Brain microvascular endothelial cell (primary cell): ENCODE measurements around the gene FBXL17.

Experiments
- DNase-seq: peaks from one replicate; pipeline ENCODE4 v3.0.0-alpha.2; 2020
- H3K27ac ChIP-seq: fragments of 250-450 bp; sonication (Bioruptor Pico); 2 replicates; pipeline ENCODE4 v1.5.1; 2020; ENCODE audit warnings: mild to moderate bottlenecking, moderate library complexity
- H3K27me3 ChIP-seq: fragments of 250-450 bp; sonication (Bioruptor Pico); replicated peaks from 2 replicates; pipeline ENCODE4 v1.5.1; 2020; ENCODE audit warnings: mild to moderate bottlenecking
- H3K36me3 ChIP-seq: fragments of 250-450 bp; sonication (Bioruptor Pico); replicated peaks from 2 replicates; pipeline ENCODE4 v1.5.1; 2020; ENCODE audit warnings: mild to moderate bottlenecking
- H3K4me3 ChIP-seq: 2 replicates; pipeline ENCODE4 v1.5.1; 2011; ENCODE audit warnings: low read depth, mild to moderate bottlenecking, control low read depth, low read length, moderate library complexity
- in situ Hi-C: cut with HindIII; loops from 2 replicates; pipeline ENCODE4 v1.10.0; 2017; ENCODE audit warnings: low sequenced_read_pairs, low pct_ligation_motif_present
- TF ChIP-seq, protein P1 (sequence below): IDR thresholded peaks from 2 replicates; pipeline ENCODE4 v1.5.1; 2011; ENCODE audit warnings: low read depth, mild to moderate bottlenecking, moderate library complexity, low read length, control low read depth, inconsistent platforms; ENCODE audit errors: missing control alignments

FBXL17 gene

DNA sequence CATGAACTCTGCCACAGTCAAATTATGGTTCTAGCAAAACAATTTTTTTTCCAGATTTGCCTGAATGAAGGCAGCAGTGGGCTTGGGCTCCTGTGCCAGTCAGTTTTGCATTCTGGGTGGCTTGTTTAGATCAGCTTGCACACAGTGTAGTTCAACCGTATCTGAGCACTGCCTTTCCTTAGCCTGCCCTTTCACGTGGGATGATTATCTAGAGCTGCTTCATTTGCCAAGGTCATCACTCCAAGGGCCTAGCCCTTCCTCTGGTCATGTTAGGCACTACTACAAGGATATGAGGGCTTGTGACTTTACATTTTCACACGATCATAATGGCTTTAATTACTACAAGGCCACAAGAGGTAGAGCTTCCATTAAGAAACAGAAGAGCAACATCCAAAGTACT lies 560.6 kb downstream of the FBXL17 start:
- Histone ChIP-seq H3K27me3 (no peaks in the 10 kb centered on the region), H3K36me3 (no peaks in the 10 kb centered on the region), H3K27ac (no peak overlapping the region), H3K4me3 (no peak overlapping the region)
- TF ChIP-seq, protein P1, sequence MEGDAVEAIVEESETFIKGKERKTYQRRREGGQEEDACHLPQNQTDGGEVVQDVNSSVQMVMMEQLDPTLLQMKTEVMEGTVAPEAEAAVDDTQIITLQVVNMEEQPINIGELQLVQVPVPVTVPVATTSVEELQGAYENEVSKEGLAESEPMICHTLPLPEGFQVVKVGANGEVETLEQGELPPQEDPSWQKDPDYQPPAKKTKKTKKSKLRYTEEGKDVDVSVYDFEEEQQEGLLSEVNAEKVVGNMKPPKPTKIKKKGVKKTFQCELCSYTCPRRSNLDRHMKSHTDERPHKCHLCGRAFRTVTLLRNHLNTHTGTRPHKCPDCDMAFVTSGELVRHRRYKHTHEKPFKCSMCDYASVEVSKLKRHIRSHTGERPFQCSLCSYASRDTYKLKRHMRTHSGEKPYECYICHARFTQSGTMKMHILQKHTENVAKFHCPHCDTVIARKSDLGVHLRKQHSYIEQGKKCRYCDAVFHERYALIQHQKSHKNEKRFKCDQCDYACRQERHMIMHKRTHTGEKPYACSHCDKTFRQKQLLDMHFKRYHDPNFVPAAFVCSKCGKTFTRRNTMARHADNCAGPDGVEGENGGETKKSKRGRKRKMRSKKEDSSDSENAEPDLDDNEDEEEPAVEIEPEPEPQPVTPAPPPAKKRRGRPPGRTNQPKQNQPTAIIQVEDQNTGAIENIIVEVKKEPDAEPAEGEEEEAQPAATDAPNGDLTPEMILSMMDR: no peak
- in situ Hi-C loops: no loop called here
- DNase-seq: no peak

DNA sequence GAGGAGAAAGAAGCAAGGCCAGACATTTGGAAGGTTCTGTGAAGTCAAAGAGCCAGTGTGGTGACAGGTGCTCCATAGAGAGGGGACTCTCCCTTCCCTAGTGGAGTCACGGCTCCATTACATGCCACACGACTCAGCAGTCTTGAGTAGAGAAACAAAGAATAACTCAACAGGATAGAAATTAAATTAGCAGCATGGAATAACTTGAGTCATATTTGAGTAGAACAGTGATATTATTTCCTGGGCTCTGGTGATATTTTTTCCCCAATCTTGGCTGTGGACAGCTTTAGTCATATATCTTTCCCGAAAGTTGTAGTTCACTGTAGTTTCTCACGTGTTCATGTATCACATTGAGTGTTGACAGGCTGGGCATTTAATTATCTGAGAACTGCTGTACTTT lies 561.5 kb downstream of the FBXL17 start:
- DNase-seq: no peak
- Histone ChIP-seq H3K27ac (no peak overlapping the region), H3K27me3 (no peaks in the 10 kb centered on the region), H3K36me3 (no peaks in the 10 kb centered on the region), H3K4me3 (no peak overlapping the region)
- in situ Hi-C loops: no loop called here
- TF ChIP-seq, protein P1: no peak

DNA sequence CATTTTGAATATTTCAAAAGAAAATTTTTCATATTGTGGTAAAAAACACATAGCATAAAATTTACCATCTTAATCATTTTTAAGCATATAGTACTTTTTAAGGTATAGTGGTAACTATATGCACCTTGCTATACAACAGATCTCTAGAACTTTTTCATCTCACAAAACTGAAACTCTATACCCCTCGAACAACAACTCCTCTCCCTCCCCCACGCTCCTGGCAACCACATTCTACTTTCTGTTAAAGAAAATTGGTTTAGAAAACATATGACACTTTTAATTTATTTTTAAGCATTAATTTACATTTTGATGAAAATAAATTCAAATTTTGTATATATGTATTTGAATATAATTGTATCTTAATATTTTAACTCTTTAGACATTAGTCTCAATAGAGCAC lies 563.9 kb downstream of the FBXL17 start:
- Histone ChIP-seq H3K27ac (no peak overlapping the region), H3K36me3 (no peaks in the 10 kb centered on the region), H3K27me3 (no peaks in the 10 kb centered on the region), H3K4me3 (no peak overlapping the region)
- TF ChIP-seq, protein P1: no peak
- DNase-seq: no peak
- in situ Hi-C loops: no loop called here

DNA sequence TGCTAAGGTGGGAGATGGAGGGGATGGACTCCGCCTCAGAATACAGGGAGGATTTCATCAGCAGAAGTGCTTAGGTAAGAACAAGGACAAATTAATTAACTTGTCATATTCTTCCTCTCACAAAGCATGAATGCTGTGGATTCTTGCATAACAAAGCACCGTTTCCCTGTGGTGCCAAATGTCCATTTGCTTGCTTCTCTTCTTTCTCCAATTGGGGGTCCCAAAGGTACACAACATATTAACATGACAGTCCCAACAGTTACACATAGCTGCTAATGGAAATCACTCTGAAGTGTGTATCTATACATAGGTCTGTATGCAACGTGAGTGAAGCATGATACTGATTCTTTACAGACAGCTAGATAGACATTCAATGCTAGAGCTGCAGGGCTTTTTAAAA lies 564.5 kb downstream of the FBXL17 start:
- no peak overlapping the region for H3K4me3 ChIP-seq
- no peaks in the 10 kb centered on the region for H3K36me3 ChIP-seq
- no peak overlapping the region for H3K27ac ChIP-seq
- TF ChIP-seq, protein P1: no peak
- DNase-seq: no peak
- no peaks in the 10 kb centered on the region for H3K27me3 ChIP-seq
- in situ Hi-C loops: no loop called here

DNA sequence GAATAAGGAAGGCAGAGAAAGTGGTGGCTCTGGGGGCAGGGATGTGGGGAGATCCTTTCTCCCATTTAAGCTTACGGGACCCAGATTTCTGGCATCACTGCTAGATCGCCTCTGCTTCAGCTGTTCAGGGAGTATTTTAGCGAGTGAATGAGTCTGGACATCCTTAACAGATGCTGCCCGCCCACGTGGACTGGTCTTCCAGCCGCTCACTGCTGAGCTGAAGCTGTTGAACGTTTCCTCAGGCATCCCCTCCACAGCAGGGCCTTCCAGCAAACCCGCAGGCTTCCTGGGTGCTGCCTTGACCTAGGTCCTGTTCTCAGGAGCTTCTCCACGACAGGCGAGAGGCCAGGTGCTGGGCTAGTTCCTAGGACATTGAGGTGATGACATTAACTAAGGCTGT lies 566.8 kb downstream of the FBXL17 start:
- in situ Hi-C loops: no loop called here
- H3K36me3 ChIP-seq: no peaks in the 10 kb centered on the region
- no peak overlapping the region for H3K4me3 ChIP-seq
- TF ChIP-seq, protein P1: no peak
- no peaks in the 10 kb centered on the region for H3K27me3 ChIP-seq
- no peak for DNase-seq
- H3K27ac ChIP-seq: no peak overlapping the region

DNA sequence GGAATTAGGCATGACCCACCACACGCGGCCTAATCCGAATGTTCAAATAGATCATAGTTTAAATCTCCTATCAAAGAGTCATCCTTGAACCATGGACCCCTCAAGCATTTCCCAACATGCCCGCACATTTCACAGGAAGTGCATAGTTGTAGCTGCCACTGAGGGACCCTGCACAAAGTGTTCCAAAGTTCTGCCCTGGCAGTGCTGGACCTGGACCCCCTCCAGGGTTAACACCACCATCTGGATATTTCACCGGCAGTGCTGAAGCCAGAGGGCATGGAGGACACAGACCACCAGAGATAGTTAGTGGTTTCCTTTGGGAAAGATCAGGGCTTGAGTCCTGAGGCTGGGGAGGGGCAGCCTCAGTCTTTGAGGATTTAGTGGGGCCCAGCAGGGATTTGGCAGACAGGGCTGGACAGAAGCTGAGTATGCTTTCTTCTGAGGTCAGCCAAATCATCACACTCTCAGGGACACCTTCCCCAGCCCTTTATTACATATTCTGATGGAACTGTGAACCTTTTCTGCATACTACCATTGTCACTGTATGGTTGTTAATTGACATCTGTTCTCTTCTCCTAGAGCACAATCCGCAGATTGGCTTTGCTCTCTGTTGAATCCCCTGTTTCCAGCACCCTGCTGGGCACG lies 567.6 kb downstream of the FBXL17 start:
- H3K27me3 ChIP-seq: no peaks in the 10 kb centered on the region
- no peak overlapping the region for H3K4me3 ChIP-seq
- no peak for DNase-seq
- no peak overlapping the region for H3K27ac ChIP-seq
- TF ChIP-seq, protein P1: no peak
- no peaks in the 10 kb centered on the region for H3K36me3 ChIP-seq
- in situ Hi-C loops: no loop called here
